HG02571 (cell line): ENCODE results near the gene TMEM132C.

Experiments
- ATAC-seq: cut with Tn5 transposase; IDR thresholded peaks from one replicate; pipeline ENCODE4 v1.9.1; 2021; ENCODE audit warnings: mild to moderate bottlenecking, moderate library complexity; ENCODE audit not compliant: unreplicated experiment

TMEM132C gene

GRCh38 chr12:128543971-128544370 lies 277.0 kb downstream of the TMEM132C start:
- ATAC-seq: no peak

- no peak for ATAC-seq
These were observed 282.0 kb downstream of the TMEM132C start for GRCh38 chr12:128548949-128549348.

- ATAC-seq: no peak
These were observed 282.7 kb downstream of the TMEM132C start for GRCh38 chr12:128549601-128550218.

DNA sequence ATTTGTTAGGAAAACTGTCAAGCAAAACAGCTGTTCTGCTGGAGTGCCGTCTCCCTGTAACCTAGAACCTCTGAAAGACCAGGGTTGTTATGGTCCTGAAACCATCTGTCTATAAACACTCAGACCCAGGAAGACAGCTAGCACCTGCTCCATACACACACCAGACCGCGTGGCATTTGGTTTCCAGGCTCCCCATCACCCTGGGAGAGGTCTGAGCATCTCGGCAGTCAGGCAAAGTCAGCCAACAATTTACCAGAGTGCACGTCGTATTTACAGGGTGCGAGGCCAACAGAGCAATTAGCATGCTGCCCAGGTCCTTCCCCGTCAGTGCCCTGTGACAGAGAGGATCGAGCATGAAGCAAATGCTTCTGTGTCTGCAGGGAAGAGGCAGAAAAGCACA lies 284.3 kb downstream of the TMEM132C start:
- no peak for ATAC-seq

- ATAC-seq: no peak
These were observed 287.8 kb downstream of the TMEM132C start for GRCh38 chr12:128554546-128555304.

DNA sequence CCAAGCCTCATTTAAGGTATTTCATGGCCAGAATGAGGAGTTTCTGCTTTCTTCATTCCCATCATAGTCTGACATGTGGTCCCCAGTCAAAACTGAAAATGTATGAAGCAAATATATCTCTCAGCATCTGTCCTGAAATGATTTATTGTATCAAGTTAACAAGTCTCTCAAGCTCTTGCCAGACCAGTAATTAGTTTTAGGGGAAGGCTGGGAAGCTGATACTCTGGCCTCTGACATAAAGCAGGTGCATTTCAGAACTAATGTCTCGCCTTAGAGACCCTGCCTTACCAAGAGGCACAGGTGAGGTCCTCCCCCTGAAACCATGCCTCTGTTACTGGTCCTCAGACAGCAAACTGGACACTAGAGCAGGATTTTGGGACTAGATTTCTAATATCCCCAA lies 290.3 kb downstream of the TMEM132C start:
- no peak for ATAC-seq

DNA sequence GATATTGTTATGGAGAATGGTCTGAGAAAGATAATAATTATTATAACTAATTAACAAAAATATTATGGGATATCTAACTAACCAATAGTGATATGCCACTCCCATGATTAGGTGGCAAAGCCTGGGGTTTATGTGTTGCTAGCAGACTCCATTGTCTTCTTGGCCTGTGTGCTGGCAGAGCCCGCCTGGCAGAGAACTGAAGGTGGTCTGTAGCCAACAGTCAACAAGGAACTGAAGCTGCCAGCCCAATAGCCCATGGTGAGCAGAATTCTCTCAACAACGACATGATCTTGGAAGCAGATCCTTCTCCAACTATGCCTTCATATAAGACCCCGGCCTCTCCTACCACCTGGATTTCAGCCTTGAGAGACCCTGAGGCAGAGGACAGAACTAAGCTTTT lies 298.0 kb downstream of the TMEM132C start:
- ATAC-seq: no peak

DNA sequence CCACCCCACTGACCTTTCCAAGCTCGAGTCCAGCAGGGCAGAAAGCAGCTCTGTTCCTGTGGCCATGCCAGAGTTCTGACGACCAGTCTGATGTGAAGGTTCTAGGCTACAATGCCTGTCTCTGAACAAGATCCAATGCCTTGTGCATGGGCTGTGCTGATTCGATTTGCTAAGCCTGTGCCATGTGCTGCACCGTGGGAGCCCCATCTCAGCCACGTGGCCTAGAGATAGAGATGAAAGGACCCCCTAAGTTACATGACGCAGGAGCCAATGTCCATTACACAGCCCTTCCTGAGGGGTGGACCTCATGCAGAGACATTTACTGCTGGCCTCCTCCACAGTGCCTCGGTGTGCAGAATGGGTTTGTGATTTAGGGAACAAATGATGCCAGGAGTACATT lies 300.8 kb downstream of the TMEM132C start:
- no peak for ATAC-seq

DNA sequence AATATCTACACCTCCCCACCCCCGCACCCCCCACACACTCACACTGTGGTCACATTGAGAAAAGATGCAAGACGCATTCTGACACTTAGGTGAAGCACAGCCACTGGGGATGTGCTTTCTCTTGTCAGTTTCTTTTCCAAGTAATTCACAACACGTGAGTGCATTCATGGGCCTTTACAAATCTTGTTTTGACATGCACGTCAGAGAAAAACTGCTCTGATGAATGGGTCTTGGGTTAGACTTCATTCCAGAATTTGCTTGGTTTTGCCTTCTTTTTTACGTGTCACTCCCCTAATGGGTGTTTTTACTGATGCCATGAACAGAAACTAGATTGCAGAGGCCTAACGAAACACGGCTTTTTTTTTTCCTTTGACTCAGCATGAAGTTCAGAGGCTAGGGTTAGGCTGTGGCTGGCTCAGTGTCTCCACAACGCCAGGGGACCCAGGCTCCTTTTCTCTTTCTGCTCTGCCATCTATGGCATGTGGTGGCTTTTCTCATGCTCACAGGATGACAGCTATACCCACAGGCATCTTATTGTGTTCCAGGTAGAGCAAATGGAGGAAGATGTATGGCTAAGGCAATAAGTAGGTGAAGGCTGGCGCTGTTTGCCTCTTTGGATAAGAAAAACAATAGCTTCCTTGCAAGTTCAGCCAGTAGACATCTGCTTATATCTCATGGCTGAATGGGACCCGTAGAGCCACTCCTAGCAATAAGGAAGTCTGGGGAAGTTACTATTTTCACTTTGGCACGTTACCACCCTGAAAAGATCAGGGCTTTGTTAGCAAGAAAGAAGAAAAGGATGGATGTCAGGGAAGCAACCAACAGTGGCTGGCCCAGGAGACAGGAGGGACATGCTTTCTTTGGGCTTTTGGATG lies 303.5 kb downstream of the TMEM132C start:
- peak; percentile 41 for ATAC-seq

DNA sequence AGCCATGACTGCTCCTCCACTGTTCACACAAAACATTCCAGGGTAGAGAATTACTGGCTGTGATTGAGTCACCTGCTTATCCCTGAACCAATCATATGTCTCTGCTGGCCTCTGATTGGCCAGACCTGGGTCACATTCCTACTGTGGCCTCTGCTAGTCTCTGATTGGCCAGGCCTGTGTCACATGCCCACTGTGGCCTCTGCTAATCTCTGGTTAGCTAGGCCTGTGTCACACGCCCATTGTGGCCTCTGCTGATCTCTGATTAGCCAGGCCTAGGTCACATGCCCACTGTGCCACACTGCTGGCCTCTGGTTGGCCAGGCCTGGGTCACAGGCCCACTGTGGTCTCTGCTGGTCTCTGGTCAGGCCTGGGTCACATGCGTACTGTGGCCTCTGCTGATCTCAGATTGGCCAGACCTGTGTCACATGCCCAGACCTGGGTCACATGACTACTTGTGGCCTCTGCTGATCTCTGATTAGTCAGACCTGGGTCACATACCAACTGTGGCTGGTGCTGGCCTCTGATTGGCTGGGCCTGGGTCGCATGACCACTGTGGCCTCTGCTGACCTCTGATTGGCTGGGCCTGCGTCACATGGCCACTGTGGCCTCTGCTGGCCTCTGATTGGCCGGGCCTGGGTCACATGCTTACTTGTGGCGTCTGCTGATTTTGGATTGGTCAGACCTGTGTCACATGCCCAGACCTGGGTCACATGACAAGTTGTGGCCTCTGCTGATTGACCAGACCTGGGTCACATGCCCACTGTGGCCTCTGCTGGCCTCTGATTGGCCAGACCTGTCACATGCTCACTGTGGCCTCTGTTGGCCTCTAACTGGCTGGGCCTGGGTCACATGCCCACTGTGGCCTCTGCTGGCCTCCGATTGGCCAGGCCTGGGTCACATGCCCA lies 305.2 kb downstream of the TMEM132C start:
- no peak for ATAC-seq

- no peak for ATAC-seq
These were observed 306.9 kb downstream of the TMEM132C start for GRCh38 chr12:128573907-128574306.

DNA sequence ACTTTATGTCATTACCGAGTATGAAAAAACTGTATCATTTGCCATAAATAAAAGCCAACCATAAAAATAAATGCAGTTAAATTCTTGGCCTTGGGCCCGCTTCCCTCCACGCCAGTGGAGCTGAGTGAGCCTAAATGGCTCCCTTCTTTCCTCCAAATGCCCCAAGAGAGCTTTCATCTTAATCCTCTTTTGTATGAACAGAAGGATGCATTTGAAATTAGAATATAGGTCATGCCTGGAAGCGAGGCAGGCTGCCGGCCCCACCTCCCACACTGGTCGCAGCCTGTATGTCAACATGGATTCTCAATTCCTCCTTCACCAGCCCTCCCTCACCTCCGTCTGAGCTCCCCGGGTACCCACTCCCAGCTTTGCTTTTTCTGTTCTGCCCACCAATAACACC lies 311.1 kb downstream of the TMEM132C start:
- ATAC-seq: no peak

- no peak for ATAC-seq
These were observed 314.4 kb downstream of the TMEM132C start for GRCh38 chr12:128581321-128581761.

GRCh38 chr12:128583453-128583852 lies 316.5 kb downstream of the TMEM132C start:
- no peak for ATAC-seq

DNA sequence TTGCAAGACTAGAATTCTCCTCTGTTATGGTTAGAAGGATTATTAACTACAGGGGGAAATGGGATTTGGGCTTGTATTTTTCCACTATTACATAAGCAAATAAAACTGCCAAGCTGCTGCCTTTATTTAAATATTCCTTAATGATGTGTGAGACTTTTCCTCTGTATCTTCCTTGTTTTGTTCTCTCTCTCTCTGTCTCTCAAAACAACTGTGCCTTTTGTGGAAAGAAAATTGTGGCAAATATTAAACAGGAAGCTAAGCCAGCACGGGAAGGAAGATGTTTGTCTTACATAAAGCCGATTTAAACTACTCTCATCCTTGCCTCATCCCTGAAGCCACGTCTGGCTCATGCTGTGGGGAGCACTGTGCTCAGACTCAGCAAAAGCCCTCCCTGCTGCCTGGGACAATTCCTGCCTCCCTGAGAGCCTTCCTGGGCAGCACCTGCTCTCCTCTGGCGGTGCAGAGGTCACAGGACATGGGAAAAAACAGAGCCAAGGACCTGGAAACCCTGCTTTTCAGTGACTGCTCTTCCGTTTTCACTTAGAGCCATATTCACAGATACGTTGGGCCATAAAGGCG lies 319.6 kb downstream of the TMEM132C start:
- ATAC-seq: no peak

GRCh38 chr12:128587918-128588317 lies 320.9 kb downstream of the TMEM132C start:
- no peak for ATAC-seq

DNA sequence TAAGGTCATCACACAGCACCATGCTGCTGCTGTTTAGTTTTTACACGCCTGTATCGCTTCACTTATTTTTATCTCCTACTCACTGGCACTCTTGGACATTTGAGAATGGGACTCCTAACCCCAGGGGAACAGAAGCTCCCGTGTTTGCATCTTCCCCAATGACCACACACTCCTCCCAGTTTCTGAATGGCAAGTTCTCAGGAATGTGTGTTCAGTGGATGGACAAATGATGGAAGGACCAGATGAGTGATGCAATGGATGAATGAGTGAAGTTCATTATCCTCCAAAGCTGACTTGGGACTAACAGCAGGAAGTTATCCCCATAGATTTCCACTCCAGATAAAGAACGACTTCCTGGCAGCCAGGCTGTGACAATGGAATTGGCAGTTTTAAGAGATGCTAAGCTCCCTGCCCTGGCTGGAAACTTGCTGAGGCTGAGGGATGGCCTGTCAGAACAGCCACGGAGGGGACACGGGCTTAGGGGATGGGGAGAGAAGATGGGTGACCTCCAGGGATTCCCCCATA lies 325.3 kb downstream of the TMEM132C start:
- no peak for ATAC-seq

DNA sequence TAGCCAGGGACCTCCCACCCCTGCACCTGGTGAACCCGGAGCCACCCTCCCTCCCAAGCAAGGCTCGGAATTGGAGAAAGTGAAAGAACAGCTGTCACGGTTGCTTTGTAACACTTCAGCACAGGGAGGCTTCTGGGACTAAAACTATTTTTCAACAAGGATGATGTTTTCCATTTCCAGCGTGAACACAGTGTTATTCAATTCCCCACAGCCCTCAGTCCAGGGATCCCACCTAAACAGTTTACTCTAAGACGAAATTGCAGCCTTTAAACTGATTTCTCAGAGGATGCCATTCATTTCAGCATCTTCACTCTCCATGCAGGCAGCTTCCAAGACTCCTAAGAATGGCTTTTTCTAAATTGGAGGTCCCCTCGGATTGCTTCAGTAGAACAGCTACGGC lies 327.6 kb downstream of the TMEM132C start:
- no peak for ATAC-seq

- ATAC-seq: no peak
These were observed 328.6 kb downstream of the TMEM132C start for GRCh38 chr12:128595609-128596008.

GRCh38 chr12:128600886-128601285 lies 333.9 kb downstream of the TMEM132C start:
- ATAC-seq: no peak
